ENCODE results near the gene DALRD3. TPM values are rescaled to one million over a fixed set of nuclear protein-coding genes. Genes with fewer than 3 reads are reported as not detected.
A peak's percentile ranks its signal among the peaks of the same experiment; 100 is the strongest.

DALRD3 gene
- total and polyA plus RNA-seq, 2 of the 8 experiments (the other 6 are each of a cell fraction or from before 2014, with no cell fraction given): 30.4 to 86.5 TPM

DNA sequence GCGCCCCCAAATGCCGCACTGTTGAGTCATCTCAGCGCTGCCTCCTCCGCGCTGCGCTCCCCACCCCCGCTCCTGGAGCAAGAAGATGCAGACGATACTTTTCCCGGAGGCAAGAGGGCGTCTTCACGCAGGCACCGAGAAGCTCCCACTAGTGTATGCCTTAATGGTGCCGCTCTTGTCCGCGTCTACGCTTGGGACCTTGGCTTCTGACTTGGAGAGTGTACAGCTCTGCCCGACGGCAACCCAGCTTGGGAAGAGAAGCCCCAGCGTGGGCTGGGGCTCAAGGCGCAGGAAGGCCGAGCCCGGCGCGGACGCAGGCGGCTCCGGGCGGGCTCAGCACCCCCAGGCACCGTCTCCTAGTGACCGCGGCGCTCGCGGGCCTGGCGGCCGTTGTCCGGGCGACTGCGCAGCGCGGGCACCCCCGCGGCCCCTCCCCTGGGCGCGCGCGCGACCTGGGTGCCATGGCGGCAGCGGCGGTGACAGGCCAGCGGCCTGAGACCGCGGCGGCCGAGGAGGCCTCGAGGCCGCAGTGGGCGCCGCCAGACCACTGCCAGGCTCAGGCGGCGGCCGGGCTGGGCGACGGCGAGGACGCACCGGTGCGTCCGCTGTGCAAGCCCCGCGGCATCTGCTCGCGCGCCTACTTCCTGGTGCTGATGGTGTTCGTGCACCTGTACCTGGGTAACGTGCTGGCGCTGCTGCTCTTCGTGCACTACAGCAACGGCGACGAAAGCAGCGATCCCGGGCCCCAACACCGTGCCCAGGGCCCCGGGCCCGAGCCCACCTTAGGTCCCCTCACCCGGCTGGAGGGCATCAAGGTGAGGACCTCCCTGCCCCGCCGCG, 28.4 kb downstream of the DALRD3 start, which contains the start of gene P4HTM (continued):
- TF ChIP-seq, protein P1, sequence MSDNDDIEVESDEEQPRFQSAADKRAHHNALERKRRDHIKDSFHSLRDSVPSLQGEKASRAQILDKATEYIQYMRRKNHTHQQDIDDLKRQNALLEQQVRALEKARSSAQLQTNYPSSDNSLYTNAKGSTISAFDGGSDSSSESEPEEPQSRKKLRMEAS (IDR thresholded peaks at IDR 0.05): peak; percentile 63
- TF ChIP-seq TEAD4 (IDR thresholded peaks at IDR 0.05; ENCODE audit: low read depth, low read length): peak; percentile 51; the same call in 1 of the 2 replicates
- peak; percentile 78 for TF ChIP-seq EGR1 (IDR thresholded peaks at IDR 0.05; ENCODE audit: borderline replicate concordance, low read depth, low read length)
- TF ChIP-seq CBX5 (IDR thresholded peaks at IDR 0.05; ENCODE audit: low read depth, low read length): no peak
- TF ChIP-seq ATF3 (IDR thresholded peaks at IDR 0.05; ENCODE audit: insufficient read depth, low read depth, low read length): peak; percentile 52
- TF ChIP-seq RBBP5 (IDR thresholded peaks at IDR 0.05; ENCODE audit: borderline replicate concordance, low read depth, low read length): no peak
- no peak for TF ChIP-seq NANOG (IDR thresholded peaks at IDR 0.05; ENCODE audit: insufficient read depth, low read depth, low read length, poor library complexity, severe bottlenecking)
- TF ChIP-seq TAF1 (IDR thresholded peaks at IDR 0.05; ENCODE audit: low read depth, low read length): peak; percentile 88
- TF ChIP-seq KDM1A (IDR thresholded peaks at IDR 0.05; ENCODE audit: borderline replicate concordance, low read length): no peak
- TF ChIP-seq CREB1 (IDR thresholded peaks at IDR 0.05): peak; percentile 94
- TF ChIP-seq POLR2AphosphoS5 (IDR thresholded peaks at IDR 0.05; ENCODE audit: low read depth, low read length): peak; percentile 83
- no peak for TF ChIP-seq EP300 (IDR thresholded peaks at IDR 0.05; ENCODE audit: borderline replicate concordance in 1 of 2, low read depth in 2 of 2, low read length in 2 of 2)
- peak; percentile 24 for TF ChIP-seq ASH2L (IDR thresholded peaks at IDR 0.05; ENCODE audit: low read length)
- TF ChIP-seq CHD2 (IDR thresholded peaks at IDR 0.05; ENCODE audit: low read length): no peak; the same call in 1 of the 2 replicates
- no peak for TF ChIP-seq KDM5A (IDR thresholded peaks at IDR 0.05; ENCODE audit: low read length)
- peak; percentile 76 for TF ChIP-seq PHF8 (conservative IDR thresholded peaks at IDR 0.05; ENCODE audit: low read depth, low read length)
- peak; percentile 86 for TF ChIP-seq KDM4A (IDR thresholded peaks at IDR 0.05; ENCODE audit: low read depth, low read length, severe bottlenecking)
